ENCODE results near the gene JADE1.

Gene JADE1

DNA sequence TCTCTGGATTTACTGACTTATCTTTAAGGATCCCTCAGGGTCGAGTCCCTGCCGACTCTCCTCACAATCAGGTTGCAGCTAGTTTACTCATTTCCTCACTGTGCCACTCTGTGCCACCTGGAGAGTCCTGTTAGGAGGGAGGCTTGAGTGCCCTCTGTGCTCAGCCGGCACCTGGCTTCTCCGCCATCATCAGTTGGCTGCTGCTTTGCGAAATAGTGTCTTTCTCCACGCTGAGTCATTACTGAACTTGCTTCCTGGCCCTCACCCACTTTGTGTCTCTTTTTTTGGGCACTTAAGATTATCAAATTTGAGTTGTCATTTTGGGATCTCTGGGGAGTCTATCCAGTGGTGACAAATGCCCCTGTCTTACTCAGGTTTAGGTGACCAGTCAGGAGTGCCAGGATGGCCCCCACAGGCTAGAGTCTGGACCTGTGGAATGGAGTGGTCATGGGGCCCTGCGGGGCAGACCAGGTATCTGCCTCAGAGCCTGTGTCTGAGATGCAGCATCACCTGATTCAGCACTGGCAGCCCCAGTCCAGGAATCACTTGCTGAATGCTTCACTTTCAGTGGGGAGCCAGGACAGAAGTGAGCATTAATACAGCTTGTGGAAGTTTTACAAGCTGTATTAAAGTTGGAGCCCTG, 37.7 kb downstream of the JADE1 start:
- no peaks in the 10 kb centered on the region for H3K27me3 Mint-ChIP-seq (ENCODE audit: low read depth)
- H3K4me1 Mint-ChIP-seq (ENCODE audit: low read depth) = peaks cover 11% of the 10 kb centered on the region
- H3K9me3 Mint-ChIP-seq = no peaks in the 10 kb centered on the region
- peak overlapping the region; percentile 60 for H3K27ac Mint-ChIP-seq
- peaks cover 54% of the 10 kb centered on the region for H3K36me3 Mint-ChIP-seq (ENCODE audit: low read depth)
- H3K4me3 Mint-ChIP-seq = no peak overlapping the region

DNA sequence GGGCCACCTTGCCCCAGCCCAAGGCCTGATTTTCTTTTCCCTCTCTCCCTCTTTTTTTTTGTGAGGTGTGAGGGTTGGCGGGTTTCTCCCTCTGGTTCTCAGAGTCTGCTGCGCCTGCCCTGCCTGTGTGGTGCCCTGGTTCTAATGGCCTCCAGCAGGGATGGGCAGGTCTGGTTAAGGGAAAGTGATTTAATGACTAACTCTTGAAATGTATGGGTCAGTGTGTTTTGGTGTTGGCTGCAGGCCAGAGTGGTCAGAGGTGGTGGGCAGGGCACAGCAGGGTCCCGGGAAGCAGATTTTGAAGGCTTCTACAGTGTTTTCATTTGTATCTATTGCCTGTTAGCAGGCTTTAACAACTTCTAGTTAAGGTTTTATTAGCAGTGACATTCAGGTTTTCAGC, 39.0 kb downstream of the JADE1 start:
- H3K27ac Mint-ChIP-seq = no peak overlapping the region
- H3K4me1 Mint-ChIP-seq (ENCODE audit: low read depth) = peaks cover 12% of the 10 kb centered on the region
- H3K4me3 Mint-ChIP-seq = no peak overlapping the region
- H3K27me3 Mint-ChIP-seq (ENCODE audit: low read depth) = no peaks in the 10 kb centered on the region
- H3K9me3 Mint-ChIP-seq = no peaks in the 10 kb centered on the region
- peaks cover 54% of the 10 kb centered on the region for H3K36me3 Mint-ChIP-seq (ENCODE audit: low read depth)

DNA sequence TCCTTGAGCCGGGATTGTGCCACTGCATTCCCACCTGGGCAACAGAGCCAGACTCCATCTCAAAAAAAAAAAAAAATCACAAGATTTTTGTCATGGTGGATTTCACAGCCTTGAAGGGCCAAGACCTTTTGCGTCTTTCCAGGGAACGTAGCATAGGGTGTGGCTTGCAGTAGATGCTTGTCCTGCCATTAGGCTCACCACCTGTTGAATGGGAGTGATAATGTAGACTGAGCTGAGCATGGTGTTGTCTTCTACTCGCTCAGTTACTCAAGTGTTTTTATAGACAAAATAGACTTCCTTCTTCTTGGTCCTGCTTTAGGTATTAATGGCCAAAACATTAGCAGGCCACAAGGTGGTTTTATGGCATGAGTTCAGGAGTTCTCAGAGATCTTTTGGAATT, 40.8 kb downstream of the JADE1 start:
- H3K36me3 Mint-ChIP-seq (ENCODE audit: low read depth) = peaks cover 54% of the 10 kb centered on the region
- H3K27ac Mint-ChIP-seq = no peak overlapping the region
- no peak overlapping the region for H3K4me3 Mint-ChIP-seq
- H3K27me3 Mint-ChIP-seq (ENCODE audit: low read depth) = no peaks in the 10 kb centered on the region
- no peaks in the 10 kb centered on the region for H3K9me3 Mint-ChIP-seq
- peaks cover 28% of the 10 kb centered on the region for H3K4me1 Mint-ChIP-seq (ENCODE audit: low read depth)

DNA sequence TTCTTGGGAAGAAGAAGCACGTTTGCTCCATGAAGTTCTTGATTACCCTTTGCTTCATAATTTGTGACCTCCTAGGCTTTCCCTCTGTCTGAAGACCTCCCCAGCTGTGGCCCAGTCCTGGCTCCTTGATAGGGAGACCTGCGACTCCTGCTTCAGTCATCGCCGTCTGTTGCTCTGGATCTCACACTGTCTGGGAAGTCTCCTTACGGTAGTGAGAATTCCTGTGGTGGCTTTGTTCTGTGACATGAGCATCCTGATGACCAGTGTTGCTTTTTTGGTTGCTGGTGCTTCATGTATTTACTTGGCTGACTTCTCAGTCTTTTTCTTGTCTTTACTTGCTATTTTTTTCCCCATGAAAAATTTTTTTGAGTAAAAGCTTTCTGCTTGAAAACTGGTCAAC, 44.2 kb downstream of the JADE1 start:
- Mint-ChIP-seq H3K27ac (no peak overlapping the region), H3K4me3 (no peak overlapping the region), H3K4me1 (ENCODE audit: low read depth) (peaks cover 21% of the 10 kb centered on the region), H3K36me3 (ENCODE audit: low read depth) (peaks cover 51% of the 10 kb centered on the region), H3K9me3 (no peaks in the 10 kb centered on the region), H3K27me3 (ENCODE audit: low read depth) (no peaks in the 10 kb centered on the region)

DNA sequence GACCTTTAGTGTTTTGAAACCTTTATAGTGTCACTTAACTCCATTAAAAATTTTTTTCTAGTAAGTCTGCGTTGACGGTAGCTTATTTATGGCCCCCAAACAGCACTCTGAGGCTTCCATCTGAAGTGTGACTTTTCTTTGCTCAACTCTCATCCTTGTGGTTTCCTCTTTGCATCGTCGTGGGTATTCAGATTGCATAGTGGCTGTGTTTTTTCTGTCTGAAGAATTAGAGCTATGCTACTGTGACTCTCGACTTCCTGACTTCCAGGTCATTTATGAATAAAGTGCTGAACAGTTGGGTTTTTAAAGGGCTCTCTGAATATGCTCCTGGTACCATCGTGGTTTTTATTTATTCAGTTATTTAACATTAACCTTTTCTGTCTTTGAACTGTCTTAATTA, 44.9 kb downstream of the JADE1 start:
- H3K4me1 Mint-ChIP-seq (ENCODE audit: low read depth) = peaks cover 28% of the 10 kb centered on the region
- no peaks in the 10 kb centered on the region for H3K27me3 Mint-ChIP-seq (ENCODE audit: low read depth)
- H3K9me3 Mint-ChIP-seq = no peaks in the 10 kb centered on the region
- peaks cover 55% of the 10 kb centered on the region for H3K36me3 Mint-ChIP-seq (ENCODE audit: low read depth)
- H3K4me3 Mint-ChIP-seq = peak overlapping the region; percentile 66
- peak overlapping the region; percentile 88 for H3K27ac Mint-ChIP-seq

GRCh38 chr4:128855621-128856020, 46.1 kb downstream of the JADE1 start:
- Mint-ChIP-seq H3K4me1 (ENCODE audit: low read depth) (peaks cover 38% of the 10 kb centered on the region), H3K9me3 (no peaks in the 10 kb centered on the region), H3K27me3 (ENCODE audit: low read depth) (no peaks in the 10 kb centered on the region), H3K27ac (no peak overlapping the region), H3K36me3 (ENCODE audit: low read depth) (peaks cover 55% of the 10 kb centered on the region), H3K4me3 (no peak overlapping the region)

DNA sequence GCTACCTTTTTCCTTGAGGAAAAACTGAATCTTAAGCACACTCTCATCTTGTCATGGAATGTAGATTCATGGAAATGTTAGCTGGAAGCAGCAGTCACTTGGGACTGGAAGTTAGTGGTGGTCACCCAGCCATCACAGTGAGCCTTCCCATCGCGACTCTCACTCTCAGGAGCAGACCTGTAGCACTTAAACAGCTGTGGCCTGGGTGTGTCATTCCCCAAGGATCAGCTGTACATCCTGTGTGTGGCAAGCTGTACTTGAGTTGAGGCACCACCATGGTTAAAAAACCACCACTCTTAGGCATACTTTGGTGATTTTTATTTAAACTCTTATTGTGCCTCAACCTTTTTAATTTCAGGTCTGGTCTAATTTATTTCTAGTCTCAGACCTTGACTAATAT, 46.7 kb downstream of the JADE1 start:
- Mint-ChIP-seq H3K4me1 (ENCODE audit: low read depth) (peaks cover 44% of the 10 kb centered on the region), H3K27ac (no peak overlapping the region), H3K27me3 (ENCODE audit: low read depth) (no peaks in the 10 kb centered on the region), H3K9me3 (no peaks in the 10 kb centered on the region), H3K36me3 (ENCODE audit: low read depth) (peaks cover 57% of the 10 kb centered on the region), H3K4me3 (no peak overlapping the region)

DNA sequence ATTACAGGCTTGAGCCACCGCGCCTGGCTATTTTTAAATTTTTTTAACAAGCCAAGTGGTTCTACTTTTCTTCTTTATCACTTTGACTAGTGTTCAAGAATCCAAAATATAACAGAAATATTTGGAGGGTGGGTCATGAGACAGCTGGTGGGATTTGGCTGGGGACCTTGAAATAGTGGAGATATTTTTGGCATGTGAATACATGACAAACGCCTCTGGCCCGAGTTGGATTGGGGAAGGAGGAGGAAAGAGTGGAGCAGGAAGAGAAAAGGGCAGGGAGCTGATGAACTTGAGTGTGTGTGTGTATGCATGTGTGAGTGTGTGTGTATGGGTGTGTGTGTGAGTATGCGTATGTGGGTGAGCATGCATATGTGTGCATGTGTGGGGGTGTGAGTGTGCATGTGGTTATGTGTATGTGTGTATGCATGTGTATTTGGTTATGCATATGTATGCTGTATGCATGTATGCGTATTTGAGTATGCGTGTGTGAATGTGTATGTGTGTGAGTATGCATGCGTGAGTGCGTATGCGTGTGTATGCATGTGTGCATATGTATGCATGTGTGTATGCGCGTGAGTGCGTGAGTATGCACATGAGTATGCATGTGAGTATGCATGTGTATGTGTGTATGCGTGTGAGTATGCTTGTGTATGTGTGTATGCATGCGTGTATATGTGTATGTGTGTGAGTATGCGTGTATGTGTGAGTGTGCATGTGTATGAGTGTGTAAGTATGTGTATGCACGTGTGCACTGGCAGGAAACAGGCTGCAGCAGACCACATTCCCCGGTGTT, 49.6 kb downstream of the JADE1 start:
- no peaks in the 10 kb centered on the region for H3K27me3 Mint-ChIP-seq (ENCODE audit: low read depth)
- H3K4me1 Mint-ChIP-seq (ENCODE audit: low read depth) = peaks cover 60% of the 10 kb centered on the region
- H3K36me3 Mint-ChIP-seq (ENCODE audit: low read depth) = peaks cover 48% of the 10 kb centered on the region
- H3K27ac Mint-ChIP-seq = peak overlapping the region; percentile 43
- peak overlapping the region; percentile 0 for H3K4me3 Mint-ChIP-seq
- H3K9me3 Mint-ChIP-seq = no peaks in the 10 kb centered on the region

GRCh38 chr4:128859887-128860677, 50.6 kb downstream of the JADE1 start:
- Mint-ChIP-seq H3K4me3 (no peak overlapping the region), H3K36me3 (ENCODE audit: low read depth) (peaks cover 49% of the 10 kb centered on the region), H3K9me3 (no peaks in the 10 kb centered on the region), H3K27me3 (ENCODE audit: low read depth) (no peaks in the 10 kb centered on the region), H3K27ac (peak overlapping the region; percentile 60), H3K4me1 (ENCODE audit: low read depth) (peaks cover 50% of the 10 kb centered on the region)

GRCh38 chr4:128861856-128862518, 52.5 kb downstream of the JADE1 start:
- H3K9me3 Mint-ChIP-seq = no peaks in the 10 kb centered on the region
- H3K27me3 Mint-ChIP-seq (ENCODE audit: low read depth) = no peaks in the 10 kb centered on the region
- peaks cover 52% of the 10 kb centered on the region for H3K36me3 Mint-ChIP-seq (ENCODE audit: low read depth)
- H3K4me1 Mint-ChIP-seq (ENCODE audit: low read depth) = peaks cover 50% of the 10 kb centered on the region
- peak overlapping the region; percentile 83 for H3K27ac Mint-ChIP-seq
- peak overlapping the region; percentile 74 for H3K4me3 Mint-ChIP-seq

- H3K27me3 Mint-ChIP-seq (ENCODE audit: low read depth) = no peaks in the 10 kb centered on the region
- peaks cover 47% of the 10 kb centered on the region for H3K4me1 Mint-ChIP-seq (ENCODE audit: low read depth)
- no peaks in the 10 kb centered on the region for H3K9me3 Mint-ChIP-seq
- H3K27ac Mint-ChIP-seq = peak overlapping the region; percentile 83
- peak overlapping the region; percentile 74 for H3K4me3 Mint-ChIP-seq
- H3K36me3 Mint-ChIP-seq (ENCODE audit: low read depth) = peaks cover 46% of the 10 kb centered on the region
Measured at GRCh38 chr4:128862608-128863311, 53.3 kb downstream of the JADE1 start.

DNA sequence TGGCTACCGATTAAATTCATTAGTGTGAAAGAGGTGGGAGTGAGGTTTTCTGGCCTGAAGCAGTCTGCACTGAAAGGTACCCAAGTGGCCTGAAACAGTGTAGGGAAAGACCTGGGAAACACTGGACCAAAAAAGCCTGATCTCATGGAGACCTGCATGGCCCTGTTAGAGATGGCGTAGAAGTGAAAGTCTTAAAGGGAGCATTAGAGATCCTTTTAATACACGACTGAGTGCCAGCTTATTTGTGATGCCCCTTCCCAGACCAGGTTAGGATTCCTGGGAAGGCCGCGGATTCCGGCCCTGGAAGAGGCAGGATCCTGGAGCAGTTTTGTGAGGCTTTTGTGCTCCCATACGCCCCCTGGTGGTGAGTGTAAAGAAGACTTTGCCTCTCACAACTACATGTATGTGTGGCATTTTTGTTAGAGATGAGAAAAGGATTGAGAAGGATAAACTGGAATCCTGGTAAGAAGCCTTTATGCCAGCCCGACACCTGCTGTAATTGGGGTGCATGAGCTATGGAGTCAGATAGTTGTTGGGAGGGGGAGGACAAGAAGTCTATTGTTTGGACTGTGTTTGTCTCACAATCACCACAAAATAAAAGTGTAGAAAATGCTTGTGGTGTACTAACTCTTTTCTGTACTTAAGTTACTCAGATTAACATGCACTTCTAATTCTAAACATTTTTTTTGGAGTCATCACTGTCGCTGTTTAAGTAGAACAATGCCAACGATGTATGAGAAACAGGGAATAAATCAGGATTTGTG, 54.0 kb downstream of the JADE1 start:
- Mint-ChIP-seq H3K9me3 (no peaks in the 10 kb centered on the region), H3K27me3 (ENCODE audit: low read depth) (no peaks in the 10 kb centered on the region), H3K4me3 (no peak overlapping the region), H3K36me3 (ENCODE audit: low read depth) (peaks cover 45% of the 10 kb centered on the region), H3K4me1 (ENCODE audit: low read depth) (peaks cover 47% of the 10 kb centered on the region), H3K27ac (peak overlapping the region; percentile 83)

- Mint-ChIP-seq H3K36me3 (ENCODE audit: low read depth) (peaks cover 47% of the 10 kb centered on the region), H3K4me3 (no peak overlapping the region), H3K9me3 (no peaks in the 10 kb centered on the region), H3K27me3 (ENCODE audit: low read depth) (no peaks in the 10 kb centered on the region), H3K4me1 (ENCODE audit: low read depth) (peaks cover 37% of the 10 kb centered on the region), H3K27ac (no peak overlapping the region)
Measured at GRCh38 chr4:128865132-128865531, 55.6 kb downstream of the JADE1 start.
